NT2/D1 (cell line): ENCODE data around the gene EEFSEC.

Experiments used
- YY1 ChIP-seq: IDR thresholded peaks from 2 replicates; pipeline ENCODE4 v1.6.1; 2011; ENCODE audit not compliant: insufficient read length, insufficient read depth
- ZNF274 ChIP-seq: IDR thresholded peaks from 2 replicates; pipeline ENCODE4 v1.6.1; 2011; ENCODE audit warnings: mild to moderate bottlenecking, low read depth, low read length

GRCh38 chr3:128316481-128316891 is 163.2 kb downstream of the EEFSEC start:
- no peak for TF ChIP-seq YY1
- no peak for TF ChIP-seq ZNF274
